SH-SY5Y (cell line): ENCODE results near the gene ENDOD1.

Source experiments
- GATA2 ChIP-seq: IDR thresholded peaks from 2 replicates; pipeline ENCODE4 v1.6.1; 2011; ENCODE audit warnings: mild to moderate bottlenecking, low read depth, low read length
- GATA3 ChIP-seq: IDR thresholded peaks from 2 replicates; pipeline ENCODE4 v1.6.1; 2011; ENCODE audit warnings: low read depth, mild to moderate bottlenecking, low read length, moderate library complexity

DNA sequence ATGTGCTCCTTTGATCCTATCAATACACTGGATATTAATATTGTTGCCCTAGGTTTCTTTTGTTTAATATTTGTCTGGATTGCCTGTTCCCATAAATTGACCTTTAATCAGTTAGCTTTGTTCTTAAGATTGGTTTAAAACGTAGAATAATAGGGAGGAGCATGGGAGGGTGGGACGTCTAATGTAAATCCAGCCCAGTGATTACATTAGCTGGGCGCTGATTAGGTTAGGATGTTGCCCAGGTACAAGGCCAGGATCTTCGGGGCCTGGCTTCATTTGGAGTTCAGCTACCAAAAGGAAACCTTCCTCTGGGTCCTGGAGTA, 23.0 kb upstream of the ENDOD1 start, which contains the start of gene SRSF8:
- TF ChIP-seq GATA2 (no peak), GATA3 (no peak)
